ENCODE measurements around the gene STEAP3.

DNA sequence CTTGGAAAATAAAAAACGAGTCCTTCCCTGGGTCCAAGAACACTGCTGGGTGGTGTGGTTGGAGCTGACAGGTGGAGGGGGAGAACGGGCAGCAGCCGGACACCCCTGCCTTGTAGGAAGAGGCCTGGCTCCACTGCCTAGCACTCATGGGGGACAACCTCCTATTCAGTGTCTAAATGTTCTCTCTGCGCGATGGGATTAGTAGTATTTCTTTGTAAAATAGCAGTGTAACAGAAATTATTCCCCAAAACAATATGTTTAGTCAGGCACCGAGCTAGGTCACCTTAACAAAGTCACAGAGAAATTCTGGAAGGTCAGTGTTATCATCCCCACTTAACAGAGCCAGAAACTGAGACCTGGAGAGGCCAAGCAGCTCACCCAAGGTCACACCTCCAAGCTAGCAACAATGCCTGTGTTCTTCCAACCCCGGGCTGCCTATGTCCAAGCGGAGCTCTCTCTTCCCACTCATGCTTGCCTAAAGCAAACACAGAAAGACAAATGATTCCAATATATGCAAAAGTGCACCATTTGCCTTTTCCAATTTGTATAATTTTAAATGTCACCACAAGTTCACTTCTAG, 68.0 kb downstream of the STEAP3 start:
- no peak for TF ChIP-seq MAX (CRISPR knock-in tag; IDR thresholded peaks at IDR 0.05)
- TF ChIP-seq TCF7 (CRISPR knock-in tag; IDR thresholded peaks at IDR 0.05; ENCODE audit: low read depth): no peak
- no peak for TF ChIP-seq SMAD3 (CRISPR knock-in tag; IDR thresholded peaks at IDR 0.05; ENCODE audit: borderline replicate concordance)
- TF ChIP-seq ZBTB43 (CRISPR knock-in tag; IDR thresholded peaks at IDR 0.05): no peak
- TF ChIP-seq CTCF (IDR thresholded peaks at IDR 0.05): no peak
- no peak for TF ChIP-seq IRF1 (CRISPR knock-in tag; IDR thresholded peaks at IDR 0.05)
- TF ChIP-seq, protein P1, sequence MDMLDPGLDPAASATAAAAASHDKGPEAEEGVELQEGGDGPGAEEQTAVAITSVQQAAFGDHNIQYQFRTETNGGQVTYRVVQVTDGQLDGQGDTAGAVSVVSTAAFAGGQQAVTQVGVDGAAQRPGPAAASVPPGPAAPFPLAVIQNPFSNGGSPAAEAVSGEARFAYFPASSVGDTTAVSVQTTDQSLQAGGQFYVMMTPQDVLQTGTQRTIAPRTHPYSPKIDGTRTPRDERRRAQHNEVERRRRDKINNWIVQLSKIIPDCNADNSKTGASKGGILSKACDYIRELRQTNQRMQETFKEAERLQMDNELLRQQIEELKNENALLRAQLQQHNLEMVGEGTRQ (CRISPR knock-in tag; IDR thresholded peaks at IDR 0.05): no peak
- TF ChIP-seq NR2C2 (CRISPR knock-in tag; IDR thresholded peaks at IDR 0.05): no peak
- no peak for TF ChIP-seq HMGA2 (CRISPR knock-in tag; IDR thresholded peaks at IDR 0.05)
- TF ChIP-seq ZNF671 (CRISPR knock-in tag; IDR thresholded peaks at IDR 0.05): no peak
- no peak for TF ChIP-seq NFYB (CRISPR knock-in tag; conservative IDR thresholded peaks at IDR 0.05; ENCODE audit: low read depth)
